Activated CD4-positive, alpha-beta T cell treated with anti-CD3 and anti-CD28 coated beads, Interleukin-2, amount 10 ng/mL, durations not matched to agents 7 days and 5 days (primary cell): ENCODE results near the gene CACNB3. TPM values are rescaled to one million over a fixed set of nuclear protein-coding genes. Genes with fewer than 3 reads are reported as not detected.
A peak's percentile ranks its signal among the peaks of the same experiment; 100 is the strongest.
"Not testable (repeated sequence)": the region's sequence is repeated elsewhere in the genome, so short reads cannot be mapped to it uniquely, and the experiment has no call there.

Source experiments
- CTCF ChIA-PET: fragments of 350-600 bp; sonication (Branson Sonifier 250); formaldehyde crosslinking; loops from one replicate; lab custom pipeline; 2021; ENCODE audit warnings: antibody characterized with exemption; lab: Charles Lee
- POLR2A ChIA-PET: fragments of 350-600 bp; sonication (Branson Sonifier 250); formaldehyde crosslinking; loops from one replicate; lab custom pipeline; 2021; ENCODE audit warnings: antibody characterized with exemption; lab: Charles Lee
- DNase-seq: peaks from one replicate; pipeline ENCODE4 v3.0.0-alpha.2; 2020
- H3K27ac Mint-ChIP-seq: one replicate; pipeline ENCODE4 v1.8.0; 2021; ENCODE audit warnings: mild to moderate bottlenecking, moderate library complexity, mixed read lengths
- H3K27me3 Mint-ChIP-seq: one replicate; pipeline ENCODE4 v1.8.0; 2021; ENCODE audit warnings: mixed read lengths
- H3K36me3 Mint-ChIP-seq: one replicate; pipeline ENCODE4 v1.8.0; 2021; ENCODE audit warnings: low read depth, mixed read lengths
- H3K4me1 Mint-ChIP-seq: one replicate; pipeline ENCODE4 v1.8.0; 2021; ENCODE audit warnings: mixed read lengths
- H3K4me3 Mint-ChIP-seq: one replicate; pipeline ENCODE4 v1.8.0; 2021; ENCODE audit warnings: mild to moderate bottlenecking, moderate library complexity, mixed read lengths
- H3K9me3 Mint-ChIP-seq: one replicate; pipeline ENCODE4 v1.8.0; 2021; ENCODE audit warnings: mixed read lengths
- total RNA-seq, 2 experiments: library from RNA; stranded (reverse); gene quantifications; one replicate each; pipeline ENCODE4 v1.2.3, GENCODE V29; 2021

The CACNB3 gene
- total RNA-seq, 2 experiments from 2014 or later: 14.9 to 19.9 TPM

DNA sequence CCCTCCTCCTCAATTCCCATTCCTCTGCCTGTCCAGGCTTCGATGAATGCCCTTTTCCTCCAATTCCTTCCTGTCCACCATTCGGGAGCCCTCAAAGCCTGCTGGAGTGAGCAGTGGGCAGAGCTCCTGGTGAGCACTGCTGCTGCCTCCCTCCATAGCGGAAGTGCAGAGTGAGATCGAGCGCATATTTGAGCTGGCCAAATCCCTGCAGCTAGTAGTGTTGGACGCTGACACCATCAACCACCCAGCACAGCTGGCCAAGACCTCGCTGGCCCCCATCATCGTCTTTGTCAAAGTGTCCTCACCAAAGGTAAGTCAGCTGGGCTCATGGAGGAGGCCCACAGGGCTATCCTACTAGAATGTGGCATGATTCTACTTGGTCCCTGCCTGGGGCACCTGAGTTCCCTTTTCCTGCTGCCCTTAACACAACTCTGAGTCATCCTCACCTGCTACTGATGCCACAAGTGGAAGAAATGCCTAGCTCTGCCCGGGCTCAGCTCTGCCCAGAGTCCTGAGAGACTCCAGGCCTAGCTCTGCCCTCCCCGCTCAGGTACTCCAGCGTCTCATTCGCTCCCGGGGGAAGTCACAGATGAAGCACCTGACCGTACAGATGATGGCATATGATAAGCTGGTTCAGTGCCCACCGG lies 8.0 kb downstream of the CACNB3 start:
- no peak overlapping the region for H3K27ac Mint-ChIP-seq
- no peak overlapping the region for H3K4me3 Mint-ChIP-seq
- peaks cover 24% of the 10 kb centered on the region for H3K36me3 Mint-ChIP-seq
- no peaks in the 10 kb centered on the region for H3K9me3 Mint-ChIP-seq
- ChIA-PET POLR2A (no interaction called here), CTCF (interaction anchor here (0.9 to 3.0 kb wide), 5 partner anchors 11 to 221 kb away, joined by 3 to 12 read pairs (median 6); partner anchors contain the start of gene DDX23)
- no peaks in the 10 kb centered on the region for H3K27me3 Mint-ChIP-seq
- no peaks in the 10 kb centered on the region for H3K4me1 Mint-ChIP-seq
- DNase-seq: no peak

GRCh38 chr12:48827026-48827425 lies 8.7 kb downstream of the CACNB3 start:
- Mint-ChIP-seq H3K27me3 (no peaks in the 10 kb centered on the region), H3K9me3 (no peaks in the 10 kb centered on the region), H3K27ac (no peak overlapping the region), H3K4me1 (no peaks in the 10 kb centered on the region), H3K36me3 (peaks cover 30% of the 10 kb centered on the region), H3K4me3 (no peak overlapping the region)
- POLR2A ChIA-PET: interaction anchor here (0.5 kb wide), 1 partner anchor 19 kb away, joined by 3 read pairs; no protein-coding TSS in a partner anchor
- no peak for DNase-seq
- CTCF ChIA-PET: interaction anchor here (0.9 to 3.0 kb wide), 5 partner anchors 12 to 221 kb away, joined by 3 to 12 read pairs (median 6); partner anchors contain the start of gene DDX23

GRCh38 chr12:48827513-48828096 lies 9.3 kb downstream of the CACNB3 start:
- no peak for DNase-seq
- Mint-ChIP-seq H3K4me1 (no peaks in the 10 kb centered on the region), H3K27me3 (no peaks in the 10 kb centered on the region), H3K4me3 (no peak overlapping the region), H3K9me3 (no peaks in the 10 kb centered on the region), H3K36me3 (peaks cover 35% of the 10 kb centered on the region), H3K27ac (no peak overlapping the region)
- POLR2A ChIA-PET: no interaction called here
- CTCF ChIA-PET: interaction anchor here (0.9 to 3.0 kb wide), 6 partner anchors 12 to 220 kb away, joined by 3 to 12 read pairs (median 5); partner anchors contain the start of gene DDX23

GRCh38 chr12:48828293-48828692 lies 10.0 kb downstream of the CACNB3 start:
- no peak overlapping the region for H3K4me3 Mint-ChIP-seq
- H3K36me3 Mint-ChIP-seq: peaks cover 39% of the 10 kb centered on the region
- H3K9me3 Mint-ChIP-seq: no peaks in the 10 kb centered on the region
- ChIA-PET CTCF (interaction anchor here (0.9 to 3.0 kb wide), 4 partner anchors 13 to 32 kb away, joined by 3 to 12 read pairs (median 5); partner anchors contain the start of gene DDX23), POLR2A (no interaction called here)
- DNase-seq: no peak
- H3K27ac Mint-ChIP-seq: no peak overlapping the region
- no peaks in the 10 kb centered on the region for H3K4me1 Mint-ChIP-seq
- no peaks in the 10 kb centered on the region for H3K27me3 Mint-ChIP-seq

- no peaks in the 10 kb centered on the region for H3K4me1 Mint-ChIP-seq
- no peak for DNase-seq
- ChIA-PET POLR2A (no interaction called here), CTCF (interaction anchor here (0.6 to 3.0 kb wide), 7 partner anchors 11 to 71 kb away, joined by 3 to 12 read pairs (median 4); partner anchors contain the start of genes CACNB3 and DDX23)
- H3K36me3 Mint-ChIP-seq: peaks cover 43% of the 10 kb centered on the region
- no peak overlapping the region for H3K4me3 Mint-ChIP-seq
- H3K9me3 Mint-ChIP-seq: no peaks in the 10 kb centered on the region
- H3K27ac Mint-ChIP-seq: no peak overlapping the region
- H3K27me3 Mint-ChIP-seq: no peaks in the 10 kb centered on the region
These were observed 10.7 kb downstream of the CACNB3 start for GRCh38 chr12:48828841-48829575.

DNA sequence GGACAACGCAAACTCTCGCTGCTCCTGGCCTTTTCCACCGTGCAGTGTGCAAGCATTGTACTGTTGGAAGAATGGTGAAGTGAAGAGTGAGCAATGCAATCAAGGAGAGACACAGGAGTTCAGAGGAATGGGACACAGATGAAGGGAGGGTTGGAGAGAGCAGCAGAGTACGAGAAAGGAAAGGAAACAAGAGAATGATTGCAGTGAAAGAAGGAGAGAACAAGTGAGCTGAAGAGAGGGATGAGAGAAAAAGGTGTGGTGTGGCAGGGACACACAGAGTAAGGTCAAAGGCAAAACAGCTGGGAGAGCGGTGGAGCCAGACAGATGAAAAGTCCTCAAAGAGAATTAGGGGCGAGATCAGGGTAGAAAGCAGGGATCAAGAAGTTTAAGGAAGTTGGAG lies 13.0 kb downstream of the CACNB3 start:
- Mint-ChIP-seq H3K27ac (no peak overlapping the region), H3K4me3 (no peak overlapping the region), H3K36me3 (peaks cover 53% of the 10 kb centered on the region), H3K4me1 (no peaks in the 10 kb centered on the region), H3K9me3 (no peaks in the 10 kb centered on the region), H3K27me3 (no peaks in the 10 kb centered on the region)
- ChIA-PET CTCF (interaction anchor here (0.8 to 1.3 kb wide), 3 partner anchors 10 to 19 kb away, joined by 3 to 4 read pairs (median 4); no protein-coding TSS in a partner anchor), POLR2A (no interaction called here)
- DNase-seq: no peak

DNA sequence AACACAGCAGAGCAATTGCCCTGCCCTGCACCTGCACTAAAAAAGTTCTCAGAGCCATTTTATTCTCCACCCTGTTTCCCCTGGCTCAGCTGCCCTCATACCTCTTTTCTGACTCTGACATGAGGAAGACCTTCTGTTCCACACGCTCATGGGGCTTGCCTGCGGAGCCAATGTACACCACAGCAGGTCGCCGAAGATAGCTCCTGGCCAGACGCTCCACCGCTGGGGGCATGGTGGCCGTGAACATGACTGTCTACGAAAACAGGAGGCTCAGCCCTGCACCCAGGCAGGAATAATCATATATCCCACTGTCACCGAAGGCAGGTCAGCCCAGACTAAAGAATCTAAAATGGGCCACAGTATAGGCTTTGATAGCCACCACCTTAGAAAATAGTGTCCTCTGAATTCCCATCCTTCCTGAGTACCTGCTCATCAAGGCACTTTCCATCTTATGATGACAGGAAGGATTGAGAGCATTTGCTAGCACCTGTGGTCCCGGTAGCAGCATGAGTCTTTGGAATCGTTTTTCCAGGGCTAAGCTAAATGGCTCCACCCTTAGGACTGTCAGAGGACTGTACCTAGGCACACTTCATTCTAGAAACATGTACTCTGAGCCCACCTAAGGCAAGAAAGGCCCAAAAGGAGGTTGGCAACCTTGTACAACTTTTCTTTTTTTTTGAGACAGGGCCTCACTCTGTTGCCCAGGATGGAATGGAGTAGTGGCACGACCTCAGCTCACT lies 14.2 kb downstream of the CACNB3 start:
- Mint-ChIP-seq H3K36me3 (peaks cover 66% of the 10 kb centered on the region), H3K4me1 (no peaks in the 10 kb centered on the region), H3K9me3 (no peaks in the 10 kb centered on the region), H3K27me3 (no peaks in the 10 kb centered on the region), H3K27ac (no peak overlapping the region), H3K4me3 (no peak overlapping the region)
- CTCF ChIA-PET: interaction anchor here (1.0 to 1.4 kb wide), 3 partner anchors 17 to 21 kb away, joined by 3 to 4 read pairs (median 4); no protein-coding TSS in a partner anchor
- DNase-seq: no peak
- POLR2A ChIA-PET: no interaction called here

DNA sequence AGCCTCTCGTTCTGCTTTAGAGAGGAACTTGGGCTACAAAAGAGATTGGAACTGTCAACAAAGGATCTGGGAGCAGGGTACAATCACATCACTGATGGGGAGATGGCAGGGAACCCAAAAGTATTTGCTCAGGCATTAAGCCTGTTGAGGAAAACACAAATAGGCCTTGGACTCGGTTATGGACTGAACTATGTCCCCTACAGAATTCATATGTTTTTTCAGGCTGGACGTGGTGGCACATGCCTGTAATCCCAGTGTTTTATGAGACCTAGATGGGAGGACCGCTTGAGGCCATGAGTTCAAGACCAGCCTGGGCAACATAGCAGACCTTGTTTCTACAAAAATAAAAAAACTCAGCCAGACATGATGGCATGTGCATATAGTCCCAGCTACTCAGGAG lies 19.8 kb downstream of the CACNB3 start:
- no peaks in the 10 kb centered on the region for H3K9me3 Mint-ChIP-seq
- POLR2A ChIA-PET: no interaction called here

DNA sequence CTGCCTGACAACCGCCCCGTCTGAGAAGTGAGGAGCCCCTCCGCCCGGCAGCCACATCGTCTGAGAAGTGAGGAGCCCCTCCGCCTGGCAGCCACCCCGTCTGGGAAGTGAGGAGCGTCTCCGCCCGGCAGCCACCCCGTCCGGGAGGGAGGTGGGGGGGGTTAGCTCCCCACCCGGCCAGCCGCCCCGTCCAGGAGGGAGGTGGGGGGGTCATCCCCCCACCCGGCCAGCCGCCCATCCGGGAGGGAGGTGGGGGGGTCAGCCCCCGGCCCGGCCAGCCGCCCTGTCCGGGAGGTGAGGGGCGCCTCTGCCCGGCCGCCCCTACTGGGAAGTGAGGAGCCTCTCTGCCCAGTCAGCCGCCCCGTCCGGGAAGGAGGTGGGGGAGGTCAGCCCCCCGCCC lies 23.7 kb downstream of the CACNB3 start:
- H3K4me1 Mint-ChIP-seq, CTCF ChIA-PET, DNase-seq, H3K27me3 Mint-ChIP-seq, H3K27ac Mint-ChIP-seq, H3K4me3 Mint-ChIP-seq, H3K9me3 Mint-ChIP-seq, POLR2A ChIA-PET: not testable (repeated sequence)
- peaks cover 45% of the 10 kb centered on the region for H3K36me3 Mint-ChIP-seq

More for the DNA sequence above, 19.8 kb downstream of the CACNB3 start:
- Mint-ChIP-seq H3K36me3 (peaks cover 52% of the 10 kb centered on the region), H3K27me3 (no peaks in the 10 kb centered on the region), H3K27ac (no peak overlapping the region), H3K4me3 (no peak overlapping the region), H3K4me1 (no peaks in the 10 kb centered on the region)
- CTCF ChIA-PET: interaction anchor here (1.1 kb wide), 1 partner anchor 23 kb away, joined by 3 read pairs; no protein-coding TSS in a partner anchor
- no peak for DNase-seq

DNA sequence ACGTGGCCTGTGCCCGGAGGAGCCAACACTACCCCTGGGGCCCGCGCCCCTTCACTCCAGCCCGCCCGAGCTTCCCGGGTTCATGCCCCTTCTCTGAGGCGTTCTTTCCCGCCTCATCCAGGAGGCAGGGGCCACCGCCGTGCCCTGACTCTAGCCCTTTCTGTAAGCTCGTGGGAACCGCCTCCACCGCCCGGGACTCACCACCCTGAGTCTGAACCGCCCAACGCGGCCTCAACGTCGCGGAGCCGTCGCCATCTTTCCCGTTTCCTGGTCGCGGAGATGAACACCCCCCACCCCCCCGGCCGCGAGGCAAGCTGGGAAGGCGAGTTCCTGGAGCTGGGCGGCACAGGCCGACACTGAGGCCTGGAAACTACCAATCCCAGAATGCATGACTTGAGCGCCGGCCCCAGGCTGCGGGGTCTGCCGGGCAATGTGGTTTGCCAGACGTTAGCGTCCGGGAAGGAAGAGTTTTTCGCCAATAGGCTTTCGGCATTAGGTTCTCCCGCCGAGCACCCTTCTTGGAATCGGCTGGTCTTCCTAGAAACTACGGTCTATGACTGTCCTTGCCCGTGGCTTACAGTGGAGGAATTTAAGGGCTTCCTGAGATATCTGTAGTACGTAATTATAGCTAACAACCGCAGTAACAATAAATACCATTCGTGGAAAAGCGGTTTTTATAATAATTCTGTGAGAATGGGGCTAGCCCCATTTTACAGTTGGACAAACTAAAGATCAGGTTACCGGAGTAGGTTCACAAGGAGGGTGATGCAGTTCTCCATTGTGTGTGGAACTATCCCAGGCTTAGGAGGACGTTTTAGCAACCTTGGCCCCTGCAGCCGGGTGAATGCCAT lies 33.8 kb downstream of the CACNB3 start, which contains the start of gene DDX23:
DDX23 (minus strand) TSS at position 281 of the 851 bp plus-strand sequence. CDS start 6,381 bp downstream, outside the sequence.
- H3K9me3 Mint-ChIP-seq: no peaks in the 10 kb centered on the region
- DNase-seq: peak; percentile 95
- H3K36me3 Mint-ChIP-seq: peaks cover 20% of the 10 kb centered on the region
- H3K4me1 Mint-ChIP-seq: peaks cover 36% of the 10 kb centered on the region
- peak within 1 kb of the TSS; percentile 95 for H3K27ac Mint-ChIP-seq
- H3K4me3 Mint-ChIP-seq: peak within 1 kb of the TSS; percentile 97
- no peaks in the 10 kb centered on the region for H3K27me3 Mint-ChIP-seq
- POLR2A ChIA-PET: interaction anchor here (0.6 to 1.3 kb wide), 4 partner anchors 14 to 182 kb away, joined by 3 to 6 read pairs (median 4); partner anchors contain the start of genes ARF3 and RND1
- CTCF ChIA-PET: interaction anchor here (0.6 to 5.4 kb wide), 31 partner anchors 13 to 1797 kb away, joined by 3 to 63 read pairs (median 5); partner anchors contain the start of genes CACNB3, RND1 and WNT1
